Psoas muscle (tissue), 8 donors: ENCODE measurements around the gene SINHCAF. TPM values are rescaled to one million over a fixed set of nuclear protein-coding genes. Genes with fewer than 3 reads are reported as not detected.
"Not testable (repeated sequence)": the region's sequence is repeated elsewhere in the genome, so short reads cannot be mapped to it uniquely, and the experiment has no call there.

Experiments
- ATAC-seq, 4 donors: fragments of 200-7000 bp; cut with Tn5 transposase; one replicate each; pipeline ENCODE4 v1.9.1; 2020; ENCODE audit warnings: moderate library complexity in 3 of 4, mild to moderate bottlenecking in 2 of 4
- DNase-seq, 2 donors: peaks; one replicate each; pipeline ENCODE4 v3.0.0-alpha.2; 2020
- H3K27ac ChIP-seq: fragments of 200-600 bp; one replicate; pipeline ENCODE4 v1.8.0; 2022
- H3K27me3 ChIP-seq, 3 donors: fragments of 200-600 bp in 1 of 3; one replicate each; pipeline versions ENCODE4 v1.6.1 to v1.8.0; 2013 to 2022; ENCODE audit warnings: low read length in 2 of 3, mild to moderate bottlenecking in 2 of 3, moderate library complexity in 1 of 3; ENCODE audit not compliant: insufficient read depth in 3 of 3
- H3K36me3 ChIP-seq, 2 donors: fragments of 200-600 bp in 1 of 2; one replicate each; pipeline versions ENCODE4 v1.6.1 to v1.8.0; 2013 to 2022; ENCODE audit warnings: low read depth in 1 of 2, mild to moderate bottlenecking in 1 of 2, moderate library complexity in 1 of 2; ENCODE audit not compliant: insufficient read depth in 1 of 2
- H3K4me1 ChIP-seq: fragments of 200-600 bp; one replicate; pipeline ENCODE4 v1.8.0; 2022
- H3K4me3 ChIP-seq: fragments of 200-600 bp; one replicate; pipeline ENCODE4 v1.8.0; 2022; ENCODE audit warnings: mild to moderate bottlenecking
- H3K9me3 ChIP-seq: fragments of 200-600 bp; one replicate; pipeline ENCODE4 v1.8.0; 2022
- WGBS, 3 donors: extraction: QIAGEN DNeasy Blood & Tissue Kit; methylation state at CpG; one replicate each; pipeline versions ENCODE4 v1.1.6 to v1.1.7; 2013; 5-methylcytosine and 5-hydroxymethylcytosine counted together
- intact Hi-C, 2 donors: fragments of 100-400 bp; cut with DNase I; formaldehyde crosslinking; loops; one replicate each; pipeline versions ENCODE4 v1.11.0 to v1.14.2; 2022
- polyA plus RNA-seq, 3 donors: library from polyadenylated mRNA; stranded (reverse); fragments of 200-250 nt; gene quantifications; one replicate each; pipeline ENCODE4 v1.2.3, GENCODE V29; 2013
- total RNA-seq, 4 donors: library from RNA; stranded (reverse); fragmentation: NEBNext Ultra II Directional in 2 of 4; extraction: Animal tissue kit (Norgen Biotek cat#: 25700) in 2 of 4; gene quantifications; one replicate each; pipeline versions ENCODE4 v1.2.1 to v1.2.4, GENCODE V29; 2021 to 2023
- TF ChIP-seq, protein P1 (sequence below): fragments of 200-600 bp; IDR thresholded peaks from one replicate; pipeline ENCODE4 v1.8.0; 2022; ENCODE audit warnings: antibody characterized with exemption
- donor health status: healthy with polysubstance abuse.
- donor health status: DM: no; HTN: no; CAD: no; lungs with moderate emphysema.
- donor health status: Bipolar disorder and iron deficiency.
- donor health status: healthy.
- donor health status: DM: yes; HTN: yes; CAD: no.
- donor health status: DM: no; HTN: no; CAD: no.
- donor health status: DM: no; HTN: no; CAD: no.
- donor health status: DM: yes; HTN: yes; CAD: no.

The SINHCAF gene
- total and polyA plus RNA-seq, 7 donors = 1.3 to 7.7 (median 2.9) TPM

DNA sequence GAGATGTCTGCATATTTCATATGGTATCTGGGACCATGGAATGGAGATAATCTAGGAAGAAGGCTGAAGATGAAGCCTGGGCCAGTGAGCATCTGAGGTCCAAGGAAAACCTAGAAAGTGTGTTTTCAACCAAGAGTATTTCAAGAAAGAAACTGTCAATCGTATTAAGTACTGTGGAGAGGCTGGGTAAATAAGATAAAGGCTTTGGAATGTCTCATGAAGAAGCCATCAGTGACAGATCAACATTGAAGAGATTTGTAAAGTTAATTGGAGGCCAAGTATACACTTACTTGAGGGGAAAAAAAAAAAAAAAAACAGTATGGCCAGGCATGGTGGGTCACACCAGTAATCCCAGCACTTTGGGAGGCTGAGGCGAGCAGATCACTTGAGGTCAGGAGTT is 48.9 kb downstream of the SINHCAF start:
- Histone ChIP-seq H3K36me3 (no peaks in the 10 kb centered on the region), H3K27ac (no peak overlapping the region), H3K4me1 (no peaks in the 10 kb centered on the region), H3K9me3 (no peaks in the 10 kb centered on the region), H3K4me3 (no peak overlapping the region), H3K27me3 (no peaks in the 10 kb centered on the region)
- no peak for DNase-seq
- 95 to 96% (median 95%) methylated on average over 2 of the region's 2 CpGs for WGBS, 3 donors
- ATAC-seq = no peak
- TF ChIP-seq, protein P1, sequence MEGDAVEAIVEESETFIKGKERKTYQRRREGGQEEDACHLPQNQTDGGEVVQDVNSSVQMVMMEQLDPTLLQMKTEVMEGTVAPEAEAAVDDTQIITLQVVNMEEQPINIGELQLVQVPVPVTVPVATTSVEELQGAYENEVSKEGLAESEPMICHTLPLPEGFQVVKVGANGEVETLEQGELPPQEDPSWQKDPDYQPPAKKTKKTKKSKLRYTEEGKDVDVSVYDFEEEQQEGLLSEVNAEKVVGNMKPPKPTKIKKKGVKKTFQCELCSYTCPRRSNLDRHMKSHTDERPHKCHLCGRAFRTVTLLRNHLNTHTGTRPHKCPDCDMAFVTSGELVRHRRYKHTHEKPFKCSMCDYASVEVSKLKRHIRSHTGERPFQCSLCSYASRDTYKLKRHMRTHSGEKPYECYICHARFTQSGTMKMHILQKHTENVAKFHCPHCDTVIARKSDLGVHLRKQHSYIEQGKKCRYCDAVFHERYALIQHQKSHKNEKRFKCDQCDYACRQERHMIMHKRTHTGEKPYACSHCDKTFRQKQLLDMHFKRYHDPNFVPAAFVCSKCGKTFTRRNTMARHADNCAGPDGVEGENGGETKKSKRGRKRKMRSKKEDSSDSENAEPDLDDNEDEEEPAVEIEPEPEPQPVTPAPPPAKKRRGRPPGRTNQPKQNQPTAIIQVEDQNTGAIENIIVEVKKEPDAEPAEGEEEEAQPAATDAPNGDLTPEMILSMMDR = no peak
- intact Hi-C loops = no loop called here

DNA sequence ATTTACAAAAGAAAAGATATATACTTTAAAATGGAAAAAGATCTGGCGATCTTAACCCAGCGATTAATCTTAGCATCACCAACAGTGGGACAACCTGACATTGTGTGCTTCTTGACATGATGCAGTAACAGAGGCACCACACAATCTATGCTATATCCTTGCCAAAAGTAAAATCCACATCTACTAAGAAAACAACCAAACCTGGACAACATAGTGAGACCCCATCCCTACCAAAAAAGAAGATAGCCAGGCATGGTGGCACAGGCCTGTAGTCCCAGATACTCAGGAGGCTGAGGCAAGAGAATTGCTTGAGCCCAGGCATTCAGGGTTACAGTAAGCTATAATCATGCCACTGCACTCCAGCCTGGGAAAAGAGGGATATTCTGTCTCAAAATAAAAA is 50.5 kb downstream of the SINHCAF start:
- Histone ChIP-seq H3K4me3 (no peak overlapping the region), H3K27me3 (no peaks in the 10 kb centered on the region), H3K36me3 (no peaks in the 10 kb centered on the region), H3K27ac (no peak overlapping the region), H3K9me3 (no peaks in the 10 kb centered on the region), H3K4me1 (no peaks in the 10 kb centered on the region)
- TF ChIP-seq, protein P1 = no peak
- intact Hi-C loops = no loop called here
- no peak for ATAC-seq
- no peak for DNase-seq
- 98 to 100% (median 100%) methylated on average over 2 of the region's 2 CpGs for WGBS, 3 donors

DNA sequence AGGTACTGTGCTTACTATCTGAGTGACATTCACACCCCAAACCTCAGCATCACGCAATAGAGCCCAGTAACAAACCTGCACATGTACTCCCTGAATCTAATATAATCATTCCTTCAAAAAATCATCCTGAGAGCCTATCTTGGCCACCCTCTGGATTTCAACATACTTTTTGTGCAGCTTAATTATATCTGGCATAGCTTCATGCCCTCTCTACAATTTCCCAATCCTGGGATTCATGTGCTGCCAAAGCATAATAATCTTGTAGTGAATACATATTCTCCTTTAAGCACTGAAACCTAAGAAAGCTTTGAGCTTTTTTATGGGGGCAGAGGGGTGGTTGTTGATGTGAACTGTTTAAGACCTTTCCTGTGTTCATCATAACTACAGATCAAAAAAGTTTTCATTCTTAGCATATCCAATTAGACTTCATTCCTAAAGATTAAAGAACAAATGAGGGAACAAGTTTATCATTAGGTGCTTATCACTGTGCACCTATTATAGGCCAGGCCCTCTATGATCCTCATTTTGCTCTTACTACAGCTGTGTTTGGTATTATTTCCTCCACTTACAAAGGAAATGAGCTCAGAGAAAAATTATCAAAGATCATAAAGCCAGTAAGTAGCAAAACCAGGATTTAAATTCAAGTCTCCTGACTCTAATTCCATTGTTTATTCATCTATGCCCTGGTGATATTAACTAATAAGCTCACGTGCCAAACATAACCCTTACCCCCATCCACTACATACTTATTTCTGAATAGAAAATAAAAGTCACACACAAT is 51.2 kb downstream of the SINHCAF start:
- Histone ChIP-seq H3K36me3 (no peaks in the 10 kb centered on the region), H3K27ac (no peak overlapping the region), H3K9me3 (no peaks in the 10 kb centered on the region), H3K4me3 (no peak overlapping the region), H3K27me3 (no peaks in the 10 kb centered on the region), H3K4me1 (no peaks in the 10 kb centered on the region)
- no peak for DNase-seq
- TF ChIP-seq, protein P1 = no peak
- ATAC-seq = no peak
- 85 to 92% (median 88%) methylated on average over 2 of the region's 2 CpGs for WGBS, 3 donors
- intact Hi-C loops = loop anchor here in 1 of 2 donors (5.0 kb wide), 1 partner anchor 422 kb away; no protein-coding TSS in a partner anchor

DNA sequence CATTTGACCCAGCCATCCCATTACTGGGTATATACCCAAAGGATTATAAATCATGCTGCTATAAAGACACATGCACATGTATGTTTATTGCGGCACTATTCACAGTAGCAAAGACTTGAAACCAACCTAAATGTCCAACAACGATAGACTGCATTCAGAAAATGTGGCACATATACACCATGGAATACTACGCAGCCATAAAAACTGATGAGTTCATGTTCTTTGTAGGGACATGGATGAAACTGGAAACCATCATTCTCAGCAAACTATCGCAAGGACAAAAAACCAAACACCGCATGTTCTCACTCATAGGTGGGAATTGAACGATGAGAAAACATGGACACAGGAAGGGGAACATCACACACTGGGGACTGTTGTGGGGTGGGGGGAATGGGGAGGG is 52.2 kb downstream of the SINHCAF start:
- H3K4me1 ChIP-seq, H3K9me3 ChIP-seq, ATAC-seq, H3K36me3 ChIP-seq, H3K27me3 ChIP-seq, H3K4me3 ChIP-seq, H3K27ac ChIP-seq, DNase-seq: not testable (repeated sequence)
- intact Hi-C loops = loop anchor here in 1 of 2 donors (5.0 kb wide), 1 partner anchor 421 kb away; no protein-coding TSS in a partner anchor
- WGBS, 3 donors = 92 to 97% (median 97%) methylated on average over 5 to 6 of the region's 6 CpGs

DNA sequence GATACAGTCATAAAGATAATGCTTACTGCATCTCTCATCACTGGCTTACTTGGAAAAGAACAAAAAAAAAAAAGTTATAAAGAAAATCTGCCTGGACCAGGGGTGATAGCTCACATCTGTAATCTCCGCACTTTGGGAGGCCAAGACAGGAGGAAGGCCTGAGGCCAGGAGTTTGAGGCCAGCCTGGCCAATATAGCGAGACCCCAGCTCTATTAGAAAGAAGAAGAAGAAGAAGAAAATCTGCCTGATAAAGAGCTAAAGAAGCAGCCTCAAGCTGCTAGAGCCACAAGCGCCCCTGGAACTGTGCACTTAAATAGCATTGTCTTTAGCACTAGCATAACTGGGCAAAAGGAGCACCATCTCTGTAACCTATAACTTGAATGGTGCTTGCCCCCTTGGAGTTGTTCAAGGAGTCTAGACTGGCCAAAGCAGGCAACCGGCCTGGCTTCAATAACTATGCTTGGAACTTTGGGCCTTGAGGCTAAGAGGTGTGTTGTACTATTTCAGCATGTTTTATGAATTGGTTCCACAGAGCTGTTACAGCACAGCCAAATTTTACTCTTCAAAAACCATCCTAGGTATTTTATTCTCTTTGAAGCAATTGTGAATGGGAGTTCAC is 53.2 kb downstream of the SINHCAF start:
- DNase-seq (no peak), ATAC-seq (no peak)
- intact Hi-C loops = loop anchor here in 1 of 2 donors (5.0 kb wide), 1 partner anchor 420 kb away; no protein-coding TSS in a partner anchor
- Histone ChIP-seq H3K4me3 (no peak overlapping the region), H3K27me3 (no peaks in the 10 kb centered on the region), H3K9me3 (no peaks in the 10 kb centered on the region), H3K4me1 (no peaks in the 10 kb centered on the region), H3K27ac (no peak overlapping the region), H3K36me3 (no peaks in the 10 kb centered on the region)
- TF ChIP-seq, protein P1 = no peak
- 93 to 94% (median 93%) methylated on average over 4 of the region's 4 CpGs for WGBS, 3 donors
